NCI-H524 treated with DMSO at 0.1 percent for 48 hours (cell line): ENCODE measurements around the gene OTULINL.

ENCODE experiments used
- DNase-seq: peaks from one replicate; lab custom pipeline; 2025; lab: John Stamatoyannopoulos, UW

The OTULINL gene

GRCh38 chr5:14600846-14601245 is 19.3 kb downstream of the OTULINL start:
- no peak for DNase-seq

- no peak for DNase-seq
Measured at GRCh38 chr5:14603141-14603540, 21.5 kb downstream of the OTULINL start.

- no peak for DNase-seq
Measured at GRCh38 chr5:14607104-14607503, 25.5 kb downstream of the OTULINL start.

GRCh38 chr5:14608169-14608568 is 26.6 kb downstream of the OTULINL start:
- no peak for DNase-seq

- DNase-seq, result no peak
Measured at GRCh38 chr5:14611737-14612136, 30.1 kb downstream of the OTULINL start.

GRCh38 chr5:14614490-14614889 is 32.9 kb downstream of the OTULINL start:
- DNase-seq, result no peak

- no peak for DNase-seq
Measured at GRCh38 chr5:14615365-14615764, 33.8 kb downstream of the OTULINL start.

- no peak for DNase-seq
Measured at GRCh38 chr5:14617441-14617840, 35.8 kb downstream of the OTULINL start.

- DNase-seq, result no peak
Measured at GRCh38 chr5:14627270-14627669, 45.7 kb downstream of the OTULINL start.

- no peak for DNase-seq
Measured at GRCh38 chr5:14628346-14628745, 46.8 kb downstream of the OTULINL start.

- no peak for DNase-seq
Measured at GRCh38 chr5:14630671-14631070, 49.1 kb downstream of the OTULINL start.

GRCh38 chr5:14635656-14636055 is 54.1 kb downstream of the OTULINL start:
- no peak for DNase-seq

- no peak for DNase-seq
Measured at GRCh38 chr5:14640765-14641164, 59.2 kb downstream of the OTULINL start.

GRCh38 chr5:14644623-14645237 is 63.1 kb downstream of the OTULINL start:
- DNase-seq, result no peak

- DNase-seq, result no peak
Measured at GRCh38 chr5:14650052-14650451, 68.5 kb downstream of the OTULINL start.

GRCh38 chr5:14655146-14655741 is 73.7 kb downstream of the OTULINL start:
- DNase-seq, result no peak

- no peak for DNase-seq
Measured at GRCh38 chr5:14656898-14657297, 75.3 kb downstream of the OTULINL start.

- no peak for DNase-seq
Measured at GRCh38 chr5:14659821-14660607, 78.4 kb downstream of the OTULINL start.

GRCh38 chr5:14660833-14661232 is 79.2 kb downstream of the OTULINL start:
- DNase-seq, result no peak
